ENCODE data around the gene EIF4A3.

EIF4A3 gene

GRCh38 chr17:80123791-80124190, 23.1 kb downstream of the EIF4A3 start:
- no peak for ATAC-seq
- TF ChIP-seq BACH2 (CRISPR knock-in tag; IDR thresholded peaks at IDR 0.05; ENCODE audit: borderline replicate concordance) (no peak), TOX (CRISPR knock-in tag; IDR thresholded peaks at IDR 0.05; ENCODE audit: borderline replicate concordance) (no peak)

DNA sequence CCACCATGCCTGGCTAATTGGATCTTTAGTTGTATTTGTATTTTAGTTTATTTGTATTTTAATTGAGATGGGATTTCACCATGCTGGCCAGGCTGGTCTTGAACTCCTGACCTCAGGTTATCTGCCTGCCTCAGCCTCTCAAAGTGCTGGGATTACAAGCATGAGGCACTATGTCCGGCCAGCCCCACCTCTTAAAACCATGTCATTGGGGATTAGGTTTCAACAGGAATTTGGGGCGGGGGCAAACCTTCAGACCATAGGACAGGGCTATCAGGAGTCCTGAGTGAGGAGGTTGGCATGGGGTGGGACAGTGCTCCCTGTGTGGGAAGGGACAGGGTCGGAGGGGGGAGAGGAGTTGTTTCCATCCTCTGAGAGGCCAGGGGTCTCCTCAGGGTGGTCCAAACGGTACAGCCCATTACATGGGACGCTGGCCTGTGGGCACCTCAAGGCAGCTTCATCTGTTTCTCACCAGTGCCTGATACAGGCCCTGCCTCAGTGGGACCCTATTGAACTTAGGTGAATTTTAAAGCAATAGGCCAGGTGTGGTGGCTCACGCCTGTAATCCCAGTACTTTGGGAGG, 23.9 kb downstream of the EIF4A3 start:
- no peak for TF ChIP-seq ZFP30 (CRISPR knock-in tag; IDR thresholded peaks at IDR 0.05)
- TF ChIP-seq ZC3H10 (CRISPR knock-in tag; IDR thresholded peaks at IDR 0.05): no peak
- TF ChIP-seq CSDC2 (CRISPR knock-in tag; IDR thresholded peaks at IDR 0.05): no peak
- TF ChIP-seq ZNF565 (CRISPR knock-in tag; conservative IDR thresholded peaks at IDR 0.05; ENCODE audit: low read depth): no peak
- TF ChIP-seq TOX (CRISPR knock-in tag; IDR thresholded peaks at IDR 0.05; ENCODE audit: borderline replicate concordance): no peak
- TF ChIP-seq, protein P1, sequence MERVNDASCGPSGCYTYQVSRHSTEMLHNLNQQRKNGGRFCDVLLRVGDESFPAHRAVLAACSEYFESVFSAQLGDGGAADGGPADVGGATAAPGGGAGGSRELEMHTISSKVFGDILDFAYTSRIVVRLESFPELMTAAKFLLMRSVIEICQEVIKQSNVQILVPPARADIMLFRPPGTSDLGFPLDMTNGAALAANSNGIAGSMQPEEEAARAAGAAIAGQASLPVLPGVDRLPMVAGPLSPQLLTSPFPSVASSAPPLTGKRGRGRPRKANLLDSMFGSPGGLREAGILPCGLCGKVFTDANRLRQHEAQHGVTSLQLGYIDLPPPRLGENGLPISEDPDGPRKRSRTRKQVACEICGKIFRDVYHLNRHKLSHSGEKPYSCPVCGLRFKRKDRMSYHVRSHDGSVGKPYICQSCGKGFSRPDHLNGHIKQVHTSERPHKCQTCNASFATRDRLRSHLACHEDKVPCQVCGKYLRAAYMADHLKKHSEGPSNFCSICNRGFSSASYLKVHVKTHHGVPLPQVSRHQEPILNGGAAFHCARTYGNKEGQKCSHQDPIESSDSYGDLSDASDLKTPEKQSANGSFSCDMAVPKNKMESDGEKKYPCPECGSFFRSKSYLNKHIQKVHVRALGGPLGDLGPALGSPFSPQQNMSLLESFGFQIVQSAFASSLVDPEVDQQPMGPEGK (CRISPR knock-in tag; IDR thresholded peaks at IDR 0.05; ENCODE audit: borderline replicate concordance): no peak
- no peak for TF ChIP-seq GLIS3 (CRISPR knock-in tag; IDR thresholded peaks at IDR 0.05)
- no peak for TF ChIP-seq BACH2 (CRISPR knock-in tag; IDR thresholded peaks at IDR 0.05; ENCODE audit: borderline replicate concordance)
- ATAC-seq: no peak

GRCh38 chr17:80122026-80122575, 24.8 kb downstream of the EIF4A3 start:
- ATAC-seq: no peak
- TF ChIP-seq CSDC2 (CRISPR knock-in tag; IDR thresholded peaks at IDR 0.05) (no peak), TOX (CRISPR knock-in tag; IDR thresholded peaks at IDR 0.05; ENCODE audit: borderline replicate concordance) (no peak), ESRRG (CRISPR knock-in tag; IDR thresholded peaks at IDR 0.05) (no peak), RARB (CRISPR knock-in tag; IDR thresholded peaks at IDR 0.05) (no peak), PPARA (CRISPR knock-in tag; IDR thresholded peaks at IDR 0.05; ENCODE audit: borderline replicate concordance) (no peak), ZFP30 (CRISPR knock-in tag; IDR thresholded peaks at IDR 0.05) (no peak), ISL1 (CRISPR knock-in tag; IDR thresholded peaks at IDR 0.05) (no peak), POU6F1 (CRISPR knock-in tag; IDR thresholded peaks at IDR 0.05; ENCODE audit: borderline replicate concordance, low read depth) (no peak), ZNF70 (CRISPR knock-in tag; IDR thresholded peaks at IDR 0.05) (no peak), GLIS3 (CRISPR knock-in tag; IDR thresholded peaks at IDR 0.05) (no peak)
- TF ChIP-seq, protein P2, sequence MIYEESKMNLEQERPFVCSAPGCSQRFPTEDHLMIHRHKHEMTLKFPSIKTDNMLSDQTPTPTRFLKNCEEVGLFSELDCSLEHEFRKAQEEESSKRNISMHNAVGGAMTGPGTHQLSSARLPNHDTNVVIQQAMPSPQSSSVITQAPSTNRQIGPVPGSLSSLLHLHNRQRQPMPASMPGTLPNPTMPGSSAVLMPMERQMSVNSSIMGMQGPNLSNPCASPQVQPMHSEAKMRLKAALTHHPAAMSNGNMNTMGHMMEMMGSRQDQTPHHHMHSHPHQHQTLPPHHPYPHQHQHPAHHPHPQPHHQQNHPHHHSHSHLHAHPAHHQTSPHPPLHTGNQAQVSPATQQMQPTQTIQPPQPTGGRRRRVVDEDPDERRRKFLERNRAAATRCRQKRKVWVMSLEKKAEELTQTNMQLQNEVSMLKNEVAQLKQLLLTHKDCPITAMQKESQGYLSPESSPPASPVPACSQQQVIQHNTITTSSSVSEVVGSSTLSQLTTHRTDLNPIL (CRISPR knock-in tag; IDR thresholded peaks at IDR 0.05; ENCODE audit: low read depth): no peak
- TF ChIP-seq, protein P3, sequence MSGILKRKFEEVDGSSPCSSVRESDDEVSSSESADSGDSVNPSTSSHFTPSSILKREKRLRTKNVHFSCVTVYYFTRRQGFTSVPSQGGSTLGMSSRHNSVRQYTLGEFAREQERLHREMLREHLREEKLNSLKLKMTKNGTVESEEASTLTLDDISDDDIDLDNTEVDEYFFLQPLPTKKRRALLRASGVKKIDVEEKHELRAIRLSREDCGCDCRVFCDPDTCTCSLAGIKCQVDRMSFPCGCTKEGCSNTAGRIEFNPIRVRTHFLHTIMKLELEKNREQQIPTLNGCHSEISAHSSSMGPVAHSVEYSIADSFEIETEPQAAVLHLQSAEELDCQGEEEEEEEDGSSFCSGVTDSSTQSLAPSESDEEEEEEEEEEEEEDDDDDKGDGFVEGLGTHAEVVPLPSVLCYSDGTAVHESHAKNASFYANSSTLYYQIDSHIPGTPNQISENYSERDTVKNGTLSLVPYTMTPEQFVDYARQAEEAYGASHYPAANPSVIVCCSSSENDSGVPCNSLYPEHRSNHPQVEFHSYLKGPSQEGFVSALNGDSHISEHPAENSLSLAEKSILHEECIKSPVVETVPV (CRISPR knock-in tag; IDR thresholded peaks at IDR 0.05): no peak
- TF ChIP-seq, protein P4, sequence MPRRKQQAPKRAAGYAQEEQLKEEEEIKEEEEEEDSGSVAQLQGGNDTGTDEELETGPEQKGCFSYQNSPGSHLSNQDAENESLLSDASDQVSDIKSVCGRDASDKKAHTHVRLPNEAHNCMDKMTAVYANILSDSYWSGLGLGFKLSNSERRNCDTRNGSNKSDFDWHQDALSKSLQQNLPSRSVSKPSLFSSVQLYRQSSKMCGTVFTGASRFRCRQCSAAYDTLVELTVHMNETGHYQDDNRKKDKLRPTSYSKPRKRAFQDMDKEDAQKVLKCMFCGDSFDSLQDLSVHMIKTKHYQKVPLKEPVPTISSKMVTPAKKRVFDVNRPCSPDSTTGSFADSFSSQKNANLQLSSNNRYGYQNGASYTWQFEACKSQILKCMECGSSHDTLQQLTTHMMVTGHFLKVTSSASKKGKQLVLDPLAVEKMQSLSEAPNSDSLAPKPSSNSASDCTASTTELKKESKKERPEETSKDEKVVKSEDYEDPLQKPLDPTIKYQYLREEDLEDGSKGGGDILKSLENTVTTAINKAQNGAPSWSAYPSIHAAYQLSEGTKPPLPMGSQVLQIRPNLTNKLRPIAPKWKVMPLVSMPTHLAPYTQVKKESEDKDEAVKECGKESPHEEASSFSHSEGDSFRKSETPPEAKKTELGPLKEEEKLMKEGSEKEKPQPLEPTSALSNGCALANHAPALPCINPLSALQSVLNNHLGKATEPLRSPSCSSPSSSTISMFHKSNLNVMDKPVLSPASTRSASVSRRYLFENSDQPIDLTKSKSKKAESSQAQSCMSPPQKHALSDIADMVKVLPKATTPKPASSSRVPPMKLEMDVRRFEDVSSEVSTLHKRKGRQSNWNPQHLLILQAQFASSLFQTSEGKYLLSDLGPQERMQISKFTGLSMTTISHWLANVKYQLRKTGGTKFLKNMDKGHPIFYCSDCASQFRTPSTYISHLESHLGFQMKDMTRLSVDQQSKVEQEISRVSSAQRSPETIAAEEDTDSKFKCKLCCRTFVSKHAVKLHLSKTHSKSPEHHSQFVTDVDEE (CRISPR knock-in tag; IDR thresholded peaks at IDR 0.05): no peak
- TF ChIP-seq, protein P1 (CRISPR knock-in tag; IDR thresholded peaks at IDR 0.05; ENCODE audit: borderline replicate concordance): no peak

Measured in SK-N-SH treated with all-trans-retinoic acid at 6 μM for 48 hours (cell line).